DMS53 treated with DMSO at 0.1 percent for 48 hours (cell line): Measurements from ENCODE around the gene GJB5.

Experiments used
- DNase-seq: peaks from one replicate; lab custom pipeline; 2025; ENCODE audit not compliant: unreplicated experiment; lab: John Stamatoyannopoulos, UW

GJB5 gene

DNA sequence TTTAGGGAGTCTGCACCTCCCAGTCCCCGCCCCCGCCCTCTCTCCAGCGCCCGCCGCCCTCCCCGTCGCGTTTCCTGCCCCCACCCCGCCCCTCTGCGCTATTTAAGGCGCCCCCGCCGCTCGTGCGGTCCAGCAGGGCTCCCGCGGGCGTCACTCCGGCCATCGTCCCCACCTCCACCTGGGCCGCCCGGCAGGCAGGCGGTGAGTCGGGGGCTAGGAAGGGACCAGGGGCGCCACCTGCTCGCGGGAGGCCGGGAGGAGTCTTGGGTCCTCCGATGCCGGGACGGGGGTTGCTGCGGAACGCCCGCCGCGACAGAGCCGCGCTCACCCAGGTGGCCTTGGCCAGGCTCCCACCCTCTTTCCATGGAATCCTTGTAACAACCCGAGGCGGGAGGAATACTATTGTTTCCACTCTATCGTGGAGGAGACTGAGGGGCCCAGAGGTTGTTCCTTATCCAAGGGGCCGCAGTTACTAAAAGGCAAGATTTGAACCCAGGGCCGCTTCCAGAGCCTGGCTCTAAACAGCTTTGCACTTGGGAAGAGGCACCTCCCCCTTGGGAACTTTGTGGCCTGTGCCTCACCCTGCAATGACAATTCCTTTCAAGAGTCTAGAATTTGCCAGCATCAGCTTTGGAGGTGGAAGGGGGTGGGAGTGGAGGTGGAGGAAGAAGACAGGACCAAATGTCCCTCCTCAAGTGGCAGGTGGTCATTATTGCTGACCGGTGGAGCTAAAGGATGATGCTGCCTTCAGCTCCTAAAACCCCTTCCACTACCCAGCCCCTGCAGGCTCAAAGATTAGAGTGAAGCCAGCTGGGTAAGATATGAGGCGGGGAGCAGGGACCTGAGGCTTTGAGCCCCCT is 38.3 kb downstream of the GJB5 start, which contains the start of gene GJA4:
Gene GJA4, plus strand, starts transcription at position 132 of the 860 bp plus-strand sequence. CDS start 1,215 bp downstream, outside the sequence.
- no peak for DNase-seq

GRCh38 chr1:34794001-34794789 is 39.3 kb downstream of the GJB5 start:
- no peak for DNase-seq

DNA sequence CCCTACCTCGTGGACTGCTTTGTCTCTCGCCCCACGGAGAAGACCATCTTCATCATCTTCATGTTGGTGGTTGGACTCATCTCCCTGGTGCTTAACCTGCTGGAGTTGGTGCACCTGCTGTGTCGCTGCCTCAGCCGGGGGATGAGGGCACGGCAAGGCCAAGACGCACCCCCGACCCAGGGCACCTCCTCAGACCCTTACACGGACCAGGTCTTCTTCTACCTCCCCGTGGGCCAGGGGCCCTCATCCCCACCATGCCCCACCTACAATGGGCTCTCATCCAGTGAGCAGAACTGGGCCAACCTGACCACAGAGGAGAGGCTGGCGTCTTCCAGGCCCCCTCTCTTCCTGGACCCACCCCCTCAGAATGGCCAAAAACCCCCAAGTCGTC is 39.9 kb downstream of the GJB5 start:
- DNase-seq = no peak

DNA sequence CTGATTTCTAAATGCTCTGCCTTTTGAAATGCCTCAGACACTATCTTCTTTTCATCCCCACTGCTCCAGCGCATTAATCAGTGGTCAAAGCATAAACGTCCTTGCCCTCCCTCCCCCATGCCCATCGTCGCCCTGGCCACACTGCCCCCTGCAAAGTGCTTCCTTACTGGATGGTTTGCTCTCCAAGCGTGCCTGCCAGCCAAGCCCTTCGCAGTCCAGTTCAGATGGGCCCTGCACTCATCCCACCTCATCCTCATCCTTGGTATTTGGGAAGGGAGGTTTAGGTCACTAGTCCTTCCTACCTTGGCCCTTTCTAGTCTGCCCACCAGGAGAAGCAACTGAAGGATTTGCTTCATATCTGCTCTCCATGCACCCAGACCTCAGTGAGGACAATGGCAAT is 41.1 kb downstream of the GJB5 start:
- DNase-seq = no peak

- DNase-seq = no peak
Observed at GRCh38 chr1:34796990-34797389, 42.1 kb downstream of the GJB5 start.

DNA sequence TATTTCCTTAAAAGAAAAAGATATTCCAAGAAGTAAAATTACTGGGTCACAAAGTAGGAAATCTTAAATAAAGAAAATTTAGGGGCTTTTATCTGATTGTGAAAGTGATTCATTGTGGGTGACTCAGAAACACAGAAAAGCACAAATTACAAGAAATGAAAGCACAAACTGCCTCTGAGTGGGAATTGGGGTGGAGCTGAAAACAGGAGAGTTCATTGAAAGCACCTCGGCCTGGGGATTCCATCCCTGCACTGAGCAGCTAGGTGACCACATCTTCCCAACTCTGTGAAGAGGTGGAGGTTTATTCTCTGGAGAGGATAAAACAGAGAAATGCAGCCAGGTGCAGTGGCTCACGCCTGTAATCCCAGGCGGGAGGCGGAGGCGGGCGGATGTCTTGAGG is 45.4 kb downstream of the GJB5 start:
- DNase-seq = no peak

GRCh38 chr1:34803770-34804169 is 48.9 kb downstream of the GJB5 start:
- DNase-seq = no peak

DNA sequence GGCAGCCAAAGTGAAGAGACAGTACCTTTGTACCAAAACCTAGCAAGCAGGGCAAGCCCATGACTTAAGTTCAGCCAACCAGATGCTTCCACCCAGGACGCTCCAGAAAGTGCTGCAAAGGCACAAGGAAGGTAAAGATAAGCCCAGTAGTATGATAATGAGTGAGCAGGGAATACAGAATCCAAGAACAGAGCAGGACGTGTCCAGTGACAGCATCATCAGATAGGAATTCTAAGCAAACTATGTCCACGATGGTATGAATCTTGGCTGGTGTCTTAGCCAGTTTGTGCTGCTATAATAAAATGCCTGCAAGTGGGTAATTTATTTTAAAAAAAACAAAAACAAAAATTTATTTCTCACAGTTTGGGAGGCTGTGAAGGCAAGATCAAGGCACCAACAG is 51.5 kb downstream of the GJB5 start:
- no peak for DNase-seq
